Fibroblast of upper back skin (primary cell): ENCODE data around the gene CTNNA3.

Experiments
- DNase-seq: peaks from one replicate; pipeline ENCODE4 v3.0.0-alpha.2; 2013

CTNNA3 gene

DNA sequence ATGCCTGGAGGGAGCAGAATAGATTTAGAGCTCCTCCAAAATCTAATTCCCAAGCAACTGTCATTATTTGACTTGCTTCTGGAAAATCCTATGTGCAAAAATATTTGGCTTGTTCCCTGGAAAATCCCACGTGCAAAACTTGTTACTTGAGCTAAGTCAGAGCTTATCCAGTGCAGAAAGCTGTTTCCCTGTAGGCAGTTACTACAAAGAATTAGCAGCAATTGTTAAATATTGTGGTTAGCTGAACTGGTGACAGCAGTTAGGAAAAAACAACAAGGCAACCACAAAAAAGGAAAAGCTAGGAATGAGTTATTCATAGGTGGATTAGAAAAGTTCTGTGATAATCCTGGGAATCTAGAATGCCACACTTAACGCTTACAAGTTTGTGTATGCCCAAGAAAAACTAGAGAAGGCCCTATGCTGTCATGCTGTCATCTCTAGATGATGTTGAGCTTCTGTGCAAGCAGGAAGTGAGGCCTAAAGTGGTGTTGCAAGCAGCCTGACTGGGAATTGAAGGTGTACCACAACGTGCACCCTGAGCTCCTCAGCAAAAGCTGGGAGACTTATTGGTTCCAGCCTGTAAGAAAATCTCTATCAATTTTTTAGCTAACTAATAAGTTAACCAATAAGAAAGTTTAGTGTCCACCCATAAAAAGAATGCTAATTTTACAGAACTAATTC lies 1508.8 kb downstream of the CTNNA3 start:
- no peak for DNase-seq

DNA sequence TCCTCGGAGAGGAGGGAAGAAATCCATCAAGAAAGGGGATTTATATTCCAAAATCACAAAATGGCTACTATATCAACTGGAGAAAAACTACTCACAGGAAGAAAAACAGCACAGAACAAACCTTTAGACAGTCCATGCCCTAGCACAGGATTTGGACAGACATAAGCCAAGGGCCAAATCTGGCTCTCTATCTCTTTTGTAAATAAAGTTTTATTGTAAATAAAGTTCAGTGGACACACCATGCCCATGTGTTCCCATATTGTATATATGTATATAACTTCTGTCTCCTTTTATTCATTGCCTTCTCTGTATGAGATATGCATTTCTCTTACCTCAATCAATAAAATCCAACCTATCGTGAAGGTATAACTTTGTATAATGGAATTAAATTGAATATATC lies 1513.0 kb downstream of the CTNNA3 start:
- no peak for DNase-seq

DNA sequence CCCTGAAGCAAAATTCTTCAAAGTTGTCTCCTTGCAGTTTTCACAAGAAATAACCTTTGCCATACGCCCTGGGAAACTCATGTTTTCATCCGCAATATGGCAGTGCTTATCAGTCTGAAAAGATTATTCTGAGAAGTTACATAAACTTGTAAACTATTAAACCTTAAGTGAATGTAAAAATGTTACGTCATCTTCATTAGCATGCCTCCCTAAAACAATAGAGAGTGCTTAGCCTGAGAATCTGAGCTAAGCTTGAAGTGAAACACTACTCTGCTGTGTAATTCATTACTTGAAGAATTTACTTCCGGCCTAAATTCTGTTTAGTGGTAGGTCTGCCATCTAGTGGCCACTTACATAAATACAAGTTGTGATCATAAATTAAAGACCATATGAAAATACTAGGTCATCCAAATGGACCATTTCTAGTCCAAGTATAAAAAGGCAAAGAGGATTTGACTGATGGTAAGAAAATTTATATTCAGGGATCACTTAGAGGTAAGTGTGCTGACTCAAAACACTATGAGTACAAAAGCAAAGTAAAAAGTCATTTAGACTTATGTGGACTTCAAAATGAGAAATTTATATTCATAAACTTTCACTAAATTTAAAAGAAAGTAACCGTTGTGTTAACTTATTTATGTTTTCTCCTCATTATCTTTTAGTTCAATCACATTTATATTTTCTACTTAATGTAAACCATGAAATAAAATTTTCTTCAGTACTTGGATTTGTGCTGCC lies 1515.2 kb downstream of the CTNNA3 start:
- DNase-seq, result peak; percentile 64

DNA sequence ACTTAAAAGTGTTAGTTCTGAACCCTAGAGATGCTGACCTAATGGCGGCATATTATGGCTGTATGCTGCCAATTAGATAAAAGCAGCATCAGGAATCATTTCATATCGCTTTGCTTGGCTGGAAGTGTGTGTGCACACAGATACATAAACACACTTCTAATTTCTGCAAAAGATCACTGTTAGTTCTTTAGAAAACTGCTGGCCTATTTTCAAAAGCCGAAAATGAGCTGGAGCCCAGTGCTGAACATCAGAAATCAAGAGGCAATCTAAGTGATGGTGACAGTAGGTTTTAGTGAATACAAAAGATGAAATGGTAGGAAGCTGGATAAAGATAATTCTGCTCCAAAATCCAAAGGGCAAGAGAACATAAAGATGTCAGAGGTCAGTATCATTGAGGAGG lies 1516.0 kb downstream of the CTNNA3 start:
- no peak for DNase-seq

DNA sequence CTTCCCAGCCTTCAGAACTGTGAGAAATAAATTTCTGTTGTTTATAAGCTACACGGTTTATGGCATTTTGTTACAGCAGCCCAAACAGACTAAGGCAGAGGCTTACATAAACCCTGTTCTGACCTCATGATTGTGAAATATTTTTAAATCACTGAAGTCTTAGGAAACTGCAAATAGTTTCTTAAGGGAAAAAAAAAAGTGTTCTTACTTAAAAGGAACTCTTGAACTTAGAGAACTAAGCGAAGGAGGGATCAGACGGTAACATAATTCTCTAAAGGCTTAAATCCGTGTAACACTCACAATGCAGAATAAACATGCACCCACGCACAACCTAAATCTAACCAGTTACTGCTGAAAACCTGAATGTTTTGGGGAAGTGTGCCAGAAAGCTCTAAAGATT lies 1519.2 kb downstream of the CTNNA3 start:
- DNase-seq, result peak; percentile 29

DNA sequence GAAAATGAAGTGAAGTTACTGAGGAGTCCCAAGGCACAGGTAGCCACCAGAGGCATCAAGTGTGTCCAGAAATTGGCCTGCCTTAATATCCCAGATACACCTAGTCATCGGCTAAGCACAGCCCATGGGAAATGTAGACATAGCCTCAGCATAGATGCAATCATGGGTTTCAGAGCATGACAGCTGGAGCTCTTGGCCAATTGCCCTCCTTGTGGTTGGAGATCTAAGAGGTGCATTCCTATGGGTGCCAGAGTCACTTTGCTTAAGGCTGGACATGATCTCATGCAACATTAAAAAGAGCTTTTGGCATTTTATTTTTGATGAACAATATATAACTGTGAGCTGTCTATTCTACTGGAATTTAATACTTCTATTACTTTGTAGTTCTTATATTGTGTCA lies 1528.2 kb downstream of the CTNNA3 start:
- DNase-seq, result peak; percentile 51

DNA sequence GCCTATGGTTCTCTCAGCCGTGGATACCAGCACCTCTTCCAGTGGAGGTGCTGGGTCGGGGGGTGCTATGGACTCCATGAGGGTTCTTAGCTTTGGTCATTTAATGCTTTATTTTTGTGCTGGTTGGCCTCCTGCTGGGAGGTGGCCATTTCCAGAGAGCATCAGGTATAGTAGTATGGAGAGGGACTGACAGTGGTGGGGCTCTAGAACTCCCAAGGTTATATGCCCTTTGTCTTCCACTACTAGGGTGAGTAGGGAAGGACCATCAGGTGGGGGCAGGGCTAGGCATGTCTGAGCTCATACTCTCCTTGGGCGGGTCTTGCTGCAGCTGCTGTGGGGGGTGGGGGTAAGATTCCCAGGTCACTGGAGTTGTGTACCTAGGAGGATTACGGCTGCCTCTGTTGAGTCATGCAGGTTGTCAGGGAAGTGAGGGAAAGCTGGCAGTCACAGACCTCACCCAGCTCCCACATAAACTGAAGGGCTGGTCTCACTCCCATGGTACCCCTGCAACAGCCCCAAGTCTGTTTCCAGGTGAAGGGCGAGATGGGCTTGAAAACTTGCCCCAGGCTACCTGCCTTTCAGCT lies 1533.3 kb downstream of the CTNNA3 start:
- DNase-seq, result no peak

DNA sequence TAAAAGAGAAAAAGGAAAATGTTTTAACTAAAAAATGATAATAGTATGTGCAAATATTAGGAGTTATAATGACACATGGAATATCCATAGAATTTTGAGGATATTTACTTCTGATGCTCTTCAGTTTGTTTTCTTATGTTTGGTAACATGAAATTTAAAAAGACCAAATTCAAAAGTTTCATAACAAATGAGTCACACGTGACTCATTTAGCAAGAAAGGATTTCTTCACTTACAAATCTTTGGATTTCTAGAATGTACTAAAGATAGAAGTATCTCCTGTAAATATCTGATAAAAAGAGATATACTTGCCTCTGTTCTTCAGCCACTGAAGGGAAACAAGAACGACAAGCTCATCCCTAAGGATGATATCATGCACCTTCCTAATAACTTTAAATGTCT lies 1544.6 kb downstream of the CTNNA3 start:
- DNase-seq, result no peak

DNA sequence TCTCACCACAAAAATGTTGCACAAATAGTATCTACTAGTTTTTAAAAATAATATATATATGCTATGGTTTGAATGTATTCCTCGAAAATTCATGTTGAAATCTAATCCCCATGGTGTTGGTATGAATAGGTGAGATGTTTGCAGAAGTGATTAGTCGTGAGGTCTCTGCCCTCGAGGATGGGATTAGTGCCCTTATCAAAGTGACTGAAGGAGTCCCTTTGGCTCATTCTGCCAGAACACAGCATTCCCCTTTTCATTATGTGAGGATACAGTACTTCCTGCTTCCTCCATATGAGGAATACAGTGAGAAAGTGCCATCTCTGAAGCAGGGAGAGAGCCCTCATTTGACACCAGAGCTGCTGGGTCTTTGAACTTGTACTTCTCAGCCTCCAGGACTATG lies 1547.7 kb downstream of the CTNNA3 start:
- no peak for DNase-seq

DNA sequence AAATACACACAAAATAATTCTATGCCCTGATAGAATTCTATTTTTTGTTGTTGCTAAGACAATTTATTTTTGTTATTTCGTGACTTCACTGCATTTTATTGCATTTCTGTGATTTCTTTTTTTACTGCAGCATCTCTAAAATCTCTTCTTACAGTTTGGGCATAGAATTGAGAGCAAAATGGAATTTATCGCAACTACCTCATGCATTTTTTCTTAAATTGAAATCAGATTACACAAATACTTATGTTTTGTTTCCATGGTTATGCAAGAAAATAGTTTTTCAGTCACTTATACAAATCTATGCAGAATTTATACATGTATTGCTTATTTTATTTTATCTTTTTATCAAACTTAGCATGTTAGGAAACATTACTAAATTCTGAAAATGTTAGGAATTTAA lies 1552.0 kb downstream of the CTNNA3 start:
- DNase-seq, result no peak

DNA sequence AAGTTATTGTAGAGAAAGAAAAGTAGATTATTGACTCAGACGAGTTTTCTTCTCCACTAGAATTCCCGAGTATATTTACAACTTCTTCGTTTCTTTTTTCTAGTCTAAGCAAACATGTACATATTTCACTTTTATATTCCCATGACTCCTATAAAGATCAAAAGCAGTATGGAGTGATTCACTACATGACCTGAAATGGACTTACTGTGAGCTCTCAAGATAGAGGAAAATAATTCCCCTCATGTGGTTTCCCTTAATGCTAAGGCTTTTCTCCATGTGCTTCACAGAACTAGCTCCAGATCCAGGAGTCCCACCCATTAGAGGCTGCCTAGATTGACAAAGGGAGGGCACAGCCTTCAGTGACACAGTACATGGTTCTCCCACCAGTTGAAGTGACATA lies 1593.2 kb downstream of the CTNNA3 start:
- peak; percentile 1 for DNase-seq

DNA sequence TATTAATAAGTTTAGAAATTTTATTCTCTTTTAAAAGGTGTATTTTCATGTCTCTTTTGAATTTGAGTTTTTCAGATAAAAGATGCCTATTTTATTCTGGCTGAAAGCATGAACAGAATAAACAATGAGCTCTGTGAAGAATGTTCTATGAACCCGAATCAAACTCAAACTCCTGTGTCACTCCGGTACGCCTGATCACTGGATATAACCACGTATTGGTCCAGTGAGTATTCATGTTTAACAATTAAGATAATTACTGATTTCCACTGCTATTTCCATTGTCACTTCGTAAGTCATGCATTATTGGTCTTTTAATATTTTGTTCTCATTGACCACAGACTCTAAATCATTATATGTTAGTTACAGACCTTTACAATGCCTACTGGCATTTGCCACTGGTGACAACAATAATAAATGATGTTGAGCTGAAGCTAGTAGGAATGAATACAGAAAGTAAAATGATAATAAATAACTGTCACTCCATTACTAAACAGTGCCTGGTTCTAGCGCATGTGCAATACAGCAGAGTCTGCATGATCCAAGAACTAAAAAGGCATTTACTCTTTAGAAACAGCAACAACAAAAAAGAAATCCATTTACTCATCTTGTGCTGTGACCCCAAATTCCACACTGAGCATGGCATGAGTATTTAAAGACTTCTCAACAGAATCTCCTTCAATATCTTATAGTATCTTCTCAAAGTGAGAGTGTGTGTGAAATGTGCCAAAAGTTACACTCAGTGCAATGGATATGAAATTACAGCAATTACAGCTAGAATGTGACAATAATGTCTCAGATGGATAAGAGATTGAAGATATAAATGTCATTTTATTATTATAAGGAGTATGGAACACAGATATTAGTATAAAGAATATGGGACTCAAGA lies 1597.2 kb downstream of the CTNNA3 start:
- DNase-seq, result no peak

DNA sequence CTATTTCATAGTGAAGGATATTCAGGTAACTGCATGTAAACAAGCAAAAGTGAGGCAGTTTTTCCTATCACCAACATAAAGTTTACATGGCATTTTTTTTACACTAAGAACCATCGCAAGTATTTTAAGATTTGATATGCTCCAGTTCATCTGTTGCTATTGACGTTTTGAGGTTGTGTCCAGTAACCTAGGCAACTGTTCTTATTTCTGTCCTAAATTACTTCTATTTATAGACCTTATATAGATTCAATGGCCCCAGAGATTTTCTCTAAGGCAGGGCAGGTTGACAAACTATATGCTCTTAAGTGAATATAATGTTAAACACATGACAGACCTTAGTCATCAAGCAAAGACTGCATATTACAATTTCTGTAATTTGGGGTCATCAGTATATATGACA lies 1600.4 kb downstream of the CTNNA3 start:
- DNase-seq, result no peak

DNA sequence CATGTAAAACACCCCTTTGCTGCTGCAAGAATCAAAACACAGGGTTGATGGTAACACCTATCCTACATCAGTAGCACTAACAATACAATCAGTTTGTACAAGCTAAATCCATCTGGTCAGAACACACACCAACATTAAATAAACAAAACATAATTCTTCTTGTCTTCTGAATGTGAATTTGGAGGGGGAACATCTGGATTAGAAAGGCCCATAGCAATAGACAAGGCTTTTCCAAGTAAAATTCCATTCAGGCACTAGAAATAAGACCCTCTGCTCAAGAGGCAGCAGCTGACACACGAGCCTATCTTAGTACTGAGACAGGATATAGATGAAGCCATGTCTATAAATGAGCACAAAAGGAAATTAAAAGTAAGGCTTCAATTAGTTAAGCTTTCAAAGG lies 1610.1 kb downstream of the CTNNA3 start:
- no peak for DNase-seq

DNA sequence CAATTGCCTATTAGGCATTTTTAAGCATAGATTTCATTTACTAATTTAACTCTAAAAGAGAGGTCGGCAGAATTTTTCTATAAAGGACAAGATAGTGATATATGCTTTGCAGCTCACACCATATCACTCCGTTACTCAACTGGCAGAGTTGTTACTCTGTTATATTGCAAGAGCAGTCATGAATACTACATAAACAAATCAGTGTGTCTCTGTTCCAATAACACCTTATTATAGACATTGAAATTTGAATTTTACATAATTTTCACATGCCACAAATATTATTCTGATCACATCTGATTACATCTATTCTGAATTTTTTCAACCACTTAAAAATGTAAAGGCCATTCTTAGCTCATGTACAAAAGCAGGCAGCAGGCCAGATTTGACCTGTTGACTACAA lies 1624.1 kb downstream of the CTNNA3 start:
- DNase-seq, result no peak

DNA sequence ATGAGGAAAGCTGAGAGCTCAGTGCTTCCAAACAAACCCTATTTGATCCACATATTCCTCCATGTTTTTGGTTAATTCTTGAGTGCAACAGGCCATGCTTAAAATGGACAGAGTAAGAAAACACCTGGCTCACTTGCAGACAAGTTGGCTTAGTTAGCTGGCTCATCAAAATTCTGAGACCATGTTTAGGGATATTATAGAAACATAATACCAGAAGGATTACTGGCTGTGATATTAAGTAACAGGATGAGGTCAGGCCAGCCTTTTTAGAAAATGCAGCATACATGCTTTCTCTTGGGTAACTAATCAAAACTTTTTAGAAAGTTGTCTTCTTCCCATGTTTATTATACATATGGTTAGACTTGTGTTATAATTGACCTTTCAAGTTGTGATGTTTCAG lies 1637.4 kb downstream of the CTNNA3 start:
- no peak for DNase-seq

DNA sequence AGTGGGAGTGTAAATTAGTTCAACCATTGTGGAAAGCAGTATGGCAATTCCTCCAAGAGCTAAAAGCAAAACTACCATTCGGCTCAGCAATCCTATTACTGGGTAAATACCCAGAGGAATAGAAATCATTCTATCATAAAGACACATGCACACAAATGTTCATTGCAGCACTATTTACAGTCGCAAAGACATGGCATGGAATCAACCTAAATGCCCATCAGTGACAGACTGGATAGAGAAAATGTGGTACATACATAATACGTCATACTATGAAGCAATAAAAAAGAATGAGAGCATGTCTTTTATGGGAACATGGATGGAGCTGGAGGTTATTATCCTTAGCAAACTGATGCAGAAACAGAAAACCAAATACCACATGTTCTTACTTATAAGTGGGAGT lies 1646.7 kb downstream of the CTNNA3 start:
- no peak for DNase-seq

DNA sequence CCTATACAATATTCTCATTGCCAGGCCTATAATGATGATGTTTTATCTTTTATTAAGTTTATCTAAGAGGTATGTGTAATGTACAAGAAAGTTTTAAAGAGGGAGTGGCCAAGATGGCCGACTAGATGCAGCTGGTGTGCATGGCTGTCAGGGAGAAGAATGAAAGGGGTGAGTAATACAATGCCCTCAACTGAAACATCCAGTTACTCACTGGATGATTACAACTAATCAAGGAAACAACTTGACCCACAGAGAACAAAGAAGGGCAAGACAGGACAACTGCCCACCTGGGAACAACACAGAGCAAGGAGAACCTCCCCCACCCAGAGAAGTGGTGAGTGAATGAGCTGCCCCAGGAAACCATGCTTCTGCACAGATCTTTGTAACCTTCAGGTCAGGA lies 1650.1 kb downstream of the CTNNA3 start:
- DNase-seq, result no peak

DNA sequence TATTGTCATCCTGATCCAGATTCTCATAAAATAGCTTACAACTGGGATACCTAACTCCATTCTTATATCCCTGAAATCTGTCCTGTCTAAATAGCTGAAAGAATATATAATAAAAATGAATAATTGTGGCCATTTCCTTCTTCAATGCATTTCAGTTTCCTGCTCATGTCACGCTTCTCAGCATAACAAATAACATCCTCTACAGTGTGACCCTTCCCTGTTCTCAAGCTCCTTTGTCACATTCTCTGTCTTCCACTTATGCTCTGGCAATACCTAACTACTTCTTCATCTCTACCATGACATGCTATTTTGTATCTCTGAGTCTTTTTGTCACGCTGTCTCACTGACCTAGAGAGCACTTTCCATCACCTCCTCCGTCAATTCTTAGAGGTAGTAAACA lies 1654.2 kb downstream of the CTNNA3 start:
- DNase-seq, result no peak

DNA sequence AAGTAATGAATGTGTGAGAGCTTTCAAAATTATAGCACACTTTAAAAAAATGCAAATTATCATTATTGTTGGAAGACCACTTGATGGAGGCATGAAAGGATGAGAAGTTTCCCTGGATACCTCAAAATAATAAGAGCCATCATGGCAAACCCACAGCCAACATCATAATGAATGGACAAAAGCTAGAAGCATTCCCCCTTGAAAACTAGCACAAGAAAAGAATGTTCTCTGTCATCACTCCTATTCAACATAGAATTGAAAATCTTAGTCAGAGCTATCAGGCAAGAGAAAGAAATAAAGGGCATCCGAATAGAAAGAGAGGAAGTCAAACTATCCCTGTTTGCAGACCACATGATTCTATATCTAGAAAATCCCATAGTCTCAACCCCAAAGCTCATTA lies 1657.4 kb downstream of the CTNNA3 start:
- DNase-seq, result no peak

DNA sequence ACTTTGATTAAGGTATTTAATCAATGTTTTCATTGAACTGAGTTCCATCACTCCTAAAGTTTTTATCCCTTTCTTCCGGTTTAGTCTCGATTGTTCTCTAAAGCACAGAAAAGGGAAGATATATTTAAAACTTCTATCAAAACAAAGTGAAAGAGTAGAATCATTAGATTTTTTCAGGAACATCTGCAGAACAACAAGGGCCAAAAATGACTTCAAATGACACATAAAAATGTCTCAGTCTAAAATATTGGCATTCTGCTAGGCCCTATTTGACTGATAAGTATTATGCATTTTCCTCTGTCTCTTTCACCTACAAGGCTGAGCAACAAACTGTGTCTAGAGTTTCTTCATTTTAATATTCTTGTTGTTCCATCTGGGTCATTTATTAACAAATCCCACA lies 1669.7 kb downstream of the CTNNA3 start:
- no peak for DNase-seq

DNA sequence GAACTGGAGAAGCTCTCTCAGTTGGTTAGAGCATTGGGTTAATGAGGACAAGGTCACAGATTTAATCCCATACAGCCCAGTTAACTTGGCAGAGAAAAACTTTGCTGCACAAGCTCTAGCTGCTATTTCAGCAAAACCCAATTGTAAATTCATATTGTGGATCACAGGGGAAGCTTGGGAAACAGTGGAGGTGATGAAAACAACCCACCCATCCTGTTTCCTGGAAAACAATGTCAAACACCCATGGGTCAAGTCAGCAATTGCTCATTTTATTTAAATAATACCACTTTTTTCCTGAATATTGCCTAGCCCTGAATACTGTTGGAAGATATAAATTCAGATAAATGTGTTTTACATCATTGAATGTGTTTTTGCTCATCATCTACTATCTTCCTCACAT lies 1670.8 kb downstream of the CTNNA3 start:
- DNase-seq, result no peak

DNA sequence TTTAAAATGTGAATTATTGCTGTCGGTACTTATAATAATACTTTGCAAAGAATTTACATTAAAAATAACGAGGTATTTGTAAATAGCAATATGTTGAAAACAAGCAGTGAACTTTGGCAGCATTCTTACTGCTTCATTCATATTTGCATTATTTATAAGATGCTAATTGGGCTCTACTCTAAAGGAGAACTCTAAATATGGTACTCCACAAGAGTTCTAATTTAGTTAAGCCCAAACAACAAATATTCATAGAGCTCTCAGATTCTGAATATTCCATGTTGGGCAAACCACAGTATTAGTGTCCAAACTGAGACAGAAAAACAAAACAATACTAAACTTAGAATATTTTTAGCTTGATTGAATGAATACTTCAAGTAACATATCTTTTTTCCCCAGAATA lies 1674.6 kb downstream of the CTNNA3 start:
- no peak for DNase-seq

DNA sequence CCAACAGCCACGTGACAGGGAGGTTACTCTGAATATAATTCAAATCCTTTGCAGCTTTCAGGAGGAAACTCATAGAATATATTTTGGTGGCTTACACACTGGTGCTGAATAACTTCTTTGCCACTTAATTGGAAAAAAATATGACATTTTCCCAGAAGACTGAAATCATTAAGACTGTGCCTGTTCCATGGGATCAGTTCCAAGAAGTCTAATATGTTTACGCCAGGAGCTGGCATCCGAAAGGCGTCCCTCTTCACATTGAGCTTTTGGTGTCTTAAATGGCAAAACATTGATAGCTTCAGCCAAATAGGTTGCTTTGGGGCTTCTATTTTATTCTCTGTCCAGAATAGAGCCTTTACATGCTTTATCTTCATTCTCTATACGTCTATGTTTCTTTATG lies 1687.8 kb downstream of the CTNNA3 start:
- DNase-seq, result no peak
